H1 (cell line): ENCODE results near the gene MAP7D1. TPM values are rescaled to one million over a fixed set of nuclear protein-coding genes. Genes with fewer than 3 reads are reported as not detected.

Source experiments
- HDAC2 ChIP-seq, 2 experiments: fragments of 300-600 bp in 1 of 2; sonication (generic) in 1 of 2; IDR thresholded peaks; 2 replicates each; pipeline ENCODE4 v1.6.1; 2011 to 2012; ENCODE audit warnings: low read depth in 2 of 2, low read length in 2 of 2, mild to moderate bottlenecking in 2 of 2, moderate library complexity in 2 of 2, borderline replicate concordance in 1 of 2, inconsistent platforms in 1 of 2
- polyA plus RNA-seq, 7 experiments: library from polyadenylated mRNA; depleted of rRNA in 3 of 7; stranded (reverse) in 5 of 7; unstranded in 2 of 7; fragments of >200 nt in 5 of 7; fragments of 200-250 nt in 2 of 7; gene quantifications; 1 replicate in 5 of 7; 2 replicates in 1 of 7; 4 replicates in 1 of 7; pipeline versions ENCODE4 v1.2.1 to v1.2.3, GENCODE V29; 2011 to 2013; ENCODE audit warnings: missing spikeins in 2 of 7, mixed read lengths in 2 of 7
- total RNA-seq: library from RNA; stranded (reverse); fragmentation: NEBNext Ultra II Directional; extraction: Animal tissue kit (Norgen Biotek cat#: 25700); gene quantifications from 2 replicates; pipeline ENCODE4 v1.2.1, GENCODE V29; 2021
- TF ChIP-seq, protein P1 (sequence below), 3 experiments: IDR thresholded peaks; 1 replicate in 2 of 3; 2 replicates in 1 of 3; pipeline versions ENCODE4 v1.5.1 to v1.6.1; 2011; ENCODE audit warnings: low read length in 3 of 3, mild to moderate bottlenecking in 3 of 3, inconsistent platforms in 2 of 3, low read depth in 1 of 3, moderate library complexity in 1 of 3; ENCODE audit not compliant: insufficient read depth in 1 of 3; ENCODE audit errors: control extremely low read depth in 1 of 3

The MAP7D1 gene
- total and polyA plus RNA-seq, 2 of the 8 experiments (the other 6 are each of a cell fraction or from before 2014, with no cell fraction given): 18.2 to 52.4 TPM

DNA sequence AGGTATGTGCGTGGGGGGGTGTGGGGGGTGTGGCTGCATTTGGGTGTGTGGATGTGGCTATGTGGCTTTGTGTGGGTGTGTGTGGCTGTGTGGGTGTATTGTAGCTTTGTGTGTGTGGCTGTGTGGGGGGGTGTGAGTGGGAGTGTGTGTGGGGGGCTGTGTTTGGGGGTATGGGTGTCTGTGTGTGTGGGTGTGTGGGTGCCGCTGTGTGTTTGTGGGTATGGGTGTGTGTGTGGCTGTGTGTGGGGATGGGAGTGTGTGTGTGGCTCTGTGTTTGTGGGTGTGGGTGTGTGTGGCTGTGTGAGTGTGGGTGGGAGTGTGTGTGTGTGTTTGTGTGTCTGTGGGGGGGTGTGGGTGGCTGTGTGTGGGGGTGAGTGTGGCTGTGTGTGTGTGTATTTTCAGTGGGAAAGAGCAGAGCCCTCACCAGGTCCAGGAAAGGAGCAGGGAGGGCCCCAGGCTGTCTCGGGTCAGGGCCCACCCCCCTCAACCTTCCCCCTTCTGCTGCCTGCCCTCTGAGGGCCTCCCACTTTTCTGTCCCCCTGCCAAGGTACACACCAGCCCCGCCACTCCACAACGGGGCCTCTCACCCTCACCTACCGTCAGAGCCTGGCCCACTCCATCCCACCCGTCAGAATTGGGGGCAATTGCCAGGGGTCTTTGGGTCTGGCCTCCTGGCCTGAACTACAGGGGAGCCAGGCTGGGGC, 29.0 kb upstream of the MAP7D1 start (continued):
- TF ChIP-seq, protein P1, sequence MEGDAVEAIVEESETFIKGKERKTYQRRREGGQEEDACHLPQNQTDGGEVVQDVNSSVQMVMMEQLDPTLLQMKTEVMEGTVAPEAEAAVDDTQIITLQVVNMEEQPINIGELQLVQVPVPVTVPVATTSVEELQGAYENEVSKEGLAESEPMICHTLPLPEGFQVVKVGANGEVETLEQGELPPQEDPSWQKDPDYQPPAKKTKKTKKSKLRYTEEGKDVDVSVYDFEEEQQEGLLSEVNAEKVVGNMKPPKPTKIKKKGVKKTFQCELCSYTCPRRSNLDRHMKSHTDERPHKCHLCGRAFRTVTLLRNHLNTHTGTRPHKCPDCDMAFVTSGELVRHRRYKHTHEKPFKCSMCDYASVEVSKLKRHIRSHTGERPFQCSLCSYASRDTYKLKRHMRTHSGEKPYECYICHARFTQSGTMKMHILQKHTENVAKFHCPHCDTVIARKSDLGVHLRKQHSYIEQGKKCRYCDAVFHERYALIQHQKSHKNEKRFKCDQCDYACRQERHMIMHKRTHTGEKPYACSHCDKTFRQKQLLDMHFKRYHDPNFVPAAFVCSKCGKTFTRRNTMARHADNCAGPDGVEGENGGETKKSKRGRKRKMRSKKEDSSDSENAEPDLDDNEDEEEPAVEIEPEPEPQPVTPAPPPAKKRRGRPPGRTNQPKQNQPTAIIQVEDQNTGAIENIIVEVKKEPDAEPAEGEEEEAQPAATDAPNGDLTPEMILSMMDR (IDR thresholded peaks at IDR 0.05; ENCODE audit: control extremely low read depth in 1 of 3, insufficient read depth in 1 of 3, low read depth in 1 of 3, low read length in 3 of 3): no peak
- no peak for TF ChIP-seq HDAC2 (IDR thresholded peaks at IDR 0.05; ENCODE audit: borderline replicate concordance in 1 of 2, low read depth in 2 of 2, low read length in 2 of 2)
